GM12878 (cell line): Measurements from ENCODE around the gene PAQR7. TPM values are rescaled to one million over a fixed set of nuclear protein-coding genes. Genes with fewer than 3 reads are reported as not detected.
A peak's percentile ranks its signal among the peaks of the same experiment; 100 is the strongest.

Experiments used
- ATAC-seq: fragments of 200-7000 bp; cut with Tn5 transposase; 3 replicates; pipeline ENCODE4 v1.9.1; 2020; ENCODE audit warnings: mild to moderate bottlenecking, moderate library complexity
- BruUV-seq: library from RNA; stranded (reverse); fragments of 400-500 nt; replicated peaks from 2 replicates; lab custom pipeline; 2021; lab: Mats Ljungman, UMichigan
- CTCF ChIA-PET: fragments of 300-600 bp; sonication (Branson Sonifier 250); formaldehyde crosslinking; extraction: SDS; loops from one replicate; lab custom pipeline; 2021; ENCODE audit warnings: inconsistent platforms; lab: Yijun Ruan, JAX
- POLR2A ChIA-PET: fragments of 350-600 bp; formaldehyde crosslinking; extraction: SDS; loops from one replicate; lab custom pipeline; 2021; ENCODE audit warnings: inconsistent platforms; lab: Charles Lee
- RAD21 ChIA-PET: fragments of 300-600 bp; sonication (Branson Sonifier 250); formaldehyde crosslinking; loops from one replicate; lab custom pipeline; 2023; ENCODE audit warnings: antibody characterized with exemption; ENCODE audit not compliant: unreplicated experiment; lab: Charles Lee
- SMC1A ChIA-PET: fragments of 300-600 bp; sonication (Branson Sonifier 250); formaldehyde crosslinking; loops from one replicate; lab custom pipeline; 2023; ENCODE audit not compliant: unreplicated experiment, uncharacterized antibody; lab: Charles Lee
- DNase-seq: peaks from one replicate; pipeline ENCODE4 v3.0.0-alpha.2; 2011; ENCODE audit warnings: low read depth, low spot score
- FAIRE-seq: peaks from 3 replicates; lab custom pipeline; 2011; peaks lifted over from hg19 to GRCh38; lab: Jason Lieb, UNC
- H2AFZ ChIP-seq: 2 replicates; pipeline ENCODE4 v1.6.0; 2011; ENCODE audit warnings: low read depth, low read length, control low read depth; ENCODE audit not compliant: control insufficient read depth
- H3K27ac ChIP-seq: 2 replicates; pipeline ENCODE4 v1.5.1; 2011; ENCODE audit warnings: control low read depth; ENCODE audit not compliant: control insufficient read depth, insufficient read depth
- H3K27me3 ChIP-seq, 2 experiments: replicated peaks in 1 of 2; 2 replicates each; pipeline versions ENCODE4 v1.6.0 to v1.6.1; 2011; ENCODE audit warnings: low read length in 1 of 2; ENCODE audit not compliant: control insufficient read depth in 2 of 2, insufficient read depth in 2 of 2
- H3K36me3 ChIP-seq, 2 experiments: 2 replicates each; pipeline ENCODE4 v1.5.1; 2011; ENCODE audit warnings: low read length in 1 of 2; ENCODE audit not compliant: control insufficient read depth in 2 of 2, insufficient read depth in 2 of 2
- H3K4me1 ChIP-seq: 2 replicates; pipeline ENCODE4 v1.6.1; 2011; ENCODE audit warnings: mild to moderate bottlenecking, low read length, moderate library complexity, mixed read lengths; ENCODE audit not compliant: control insufficient read depth, insufficient read depth
- H3K4me2 ChIP-seq: 2 replicates; pipeline ENCODE4 v1.6.0; 2011; ENCODE audit warnings: control low read depth; ENCODE audit not compliant: control insufficient read depth, insufficient read depth
- H3K4me3 ChIP-seq: fragments of 200-600 bp; sonication (generic); 2 replicates; pipeline ENCODE4 v1.5.1; 2016
- H3K79me2 ChIP-seq: 2 replicates; pipeline ENCODE4 v1.6.0; 2011; ENCODE audit warnings: low read length; ENCODE audit not compliant: control insufficient read depth, insufficient read depth
- H3K9ac ChIP-seq: 2 replicates; pipeline ENCODE4 v1.8.0; 2011; ENCODE audit warnings: low read length, control low read depth, mixed read lengths; ENCODE audit not compliant: control insufficient read depth, insufficient read depth
- H3K9me3 ChIP-seq: replicated peaks from 3 replicates; pipeline ENCODE4 v1.5.1; 2011; ENCODE audit warnings: mild to moderate bottlenecking, low read length; ENCODE audit not compliant: control insufficient read depth, insufficient read depth
- H4K20me1 ChIP-seq: 2 replicates; pipeline ENCODE4 v1.6.0; 2011; ENCODE audit not compliant: control insufficient read depth, insufficient read depth
- CTCF ChIP-seq, 3 experiments: IDR thresholded peaks in 2 of 3; conservative IDR thresholded peaks in 1 of 3; 2 replicates each; pipeline ENCODE4 v1.5.1; 2011; ENCODE audit warnings: low read depth in 3 of 3, low read length in 3 of 3, mild to moderate bottlenecking in 3 of 3, control low read depth in 2 of 3, moderate library complexity in 2 of 3, inconsistent platforms in 1 of 3, mixed read lengths in 1 of 3; ENCODE audit not compliant: control insufficient read depth in 2 of 3, insufficient read depth in 1 of 3; ENCODE audit errors: extremely low read depth in 1 of 3
- ZNF207 ChIP-seq: fragments of 450-650 bp; IDR thresholded peaks from 2 replicates; pipeline ENCODE4 v1.6.1; 2014; ENCODE audit warnings: antibody characterized with exemption, mild to moderate bottlenecking, borderline replicate concordance
- WGBS: methylation state at CpG from one replicate; pipeline ENCODE4 v1.1.6; 2016; ENCODE audit warnings: low lambda C conversion rate; ENCODE audit not compliant: insufficient replicate concordance, insufficient coverage; ENCODE audit errors: missing lambda C conversion rate; 5-methylcytosine and 5-hydroxymethylcytosine counted together
- in situ Hi-C: fragments of 300-500 bp; cut with MboI; formaldehyde crosslinking; loops from 9 replicates; pipeline ENCODE4 v1.14.3; 2018; ENCODE audit warnings: mixed read lengths
- intact Hi-C: fragments of 100-400 bp; cut with micrococcal nuclease; formaldehyde crosslinking; loops from one replicate; pipeline ENCODE4 v1.14.2; 2022; ENCODE audit not compliant: unreplicated experiment
- polyA plus RNA-seq, 11 experiments: library from polyadenylated mRNA; depleted of rRNA in 4 of 11; unstranded in 6 of 11; stranded (reverse) in 5 of 11; fragments of >200 nt; fragmentation: Nextera tagmentation in 4 of 11; fragmentation: Illumina TruSeq in 1 of 11; extraction: Ambion mirVana in 4 of 11; extraction: Trizol in 1 of 11; gene quantifications; 1 replicate in 1 of 11; 2 replicates in 10 of 11; pipeline versions ENCODE4 v1.2.1 to v1.2.3, GENCODE V29; 2011 to 2016; ENCODE audit warnings: inconsistent platforms in 2 of 11, missing spikeins in 2 of 11, low read depth in 1 of 11
- total RNA-seq, 4 experiments: library from RNA; depleted of rRNA in 3 of 4; stranded (reverse); fragments of >200 nt in 3 of 4; fragmentation: Illumina TruSeq in 1 of 4; extraction: Trizol in 1 of 4; gene quantifications; 2 replicates each; pipeline versions ENCODE4 v1.2.1 to v1.2.3, GENCODE V29; 2013 to 2021

The PAQR7 gene
- total and polyA plus RNA-seq, 10 of the 15 experiments (the other 5 are each of a cell fraction or from before 2014, with no cell fraction given), result 1.1 to 8.8 (median 5.2) TPM

GRCh38 chr1:25813734-25814471, 61.6 kb downstream of the PAQR7 start:
- POLR2A ChIA-PET, result no interaction called here
- H3K27ac ChIP-seq, result no peak overlapping the region

More at GRCh38 chr1:25813734-25814471, 61.6 kb downstream of the PAQR7 start:
- WGBS, result 38% methylated on average over 24 of the region's 24 CpGs
- peaks cover 11% of the 10 kb centered on the region for H3K4me1 ChIP-seq
- DNase-seq (no peak), ATAC-seq (peak; percentile 45), FAIRE-seq (no peak)
- H3K79me2 ChIP-seq, result no peaks in the 10 kb centered on the region
- RAD21 ChIA-PET, result interaction anchor here (0.5 to 1.0 kb wide), 4 partner anchors 26 to 607 kb away, joined by 3 to 5 read pairs (median 4); partner anchors contain the start of gene PAFAH2
- in situ Hi-C loops (loop anchor here (5.0 to 25.0 kb wide), 2 partner anchors 402 to 577 kb away; partner anchors contain the start of gene RHCE), intact Hi-C loops (loop anchor here (5.0 kb wide), 1 partner anchor 292 kb away; no protein-coding TSS in a partner anchor)
- no TSS peak for BruUV-seq
- no peak overlapping the region for H2AFZ ChIP-seq
- SMC1A ChIA-PET, result interaction anchor here (0.7 to 1.6 kb wide), 4 partner anchors 11 to 314 kb away, joined by 4 to 5 read pairs (median 4); partner anchors contain the start of gene PAFAH2
- H3K9me3 ChIP-seq, result no peaks in the 10 kb centered on the region
- no peaks in the 10 kb centered on the region for H4K20me1 ChIP-seq
- TF ChIP-seq ZNF207 (no peak), CTCF (IDR thresholded peaks at IDR 0.05 in 2 of 3, conservative IDR thresholded peaks at IDR 0.05 in 1 of 3; ENCODE audit: control insufficient read depth in 2 of 3, extremely low read depth in 1 of 3, insufficient read depth in 1 of 3, low read depth in 3 of 3, low read length in 3 of 3) (peak; percentile 18 to 45 (median 39); a peak in 3 of 6 replicates)
- no peak overlapping the region for H3K9ac ChIP-seq
- H3K4me2 ChIP-seq, result no peak overlapping the region
- no peaks in the 10 kb centered on the region for H3K27me3 ChIP-seq
- no peaks in the 10 kb centered on the region for H3K36me3 ChIP-seq
- CTCF ChIA-PET, result interaction anchor here (0.7 to 8.1 kb wide), 6 partner anchors 15 to 205 kb away, joined by 3 to 63 read pairs (median 5); partner anchors contain the start of genes PAFAH2 and SELENON
- H3K4me3 ChIP-seq, result no peak overlapping the region
